CD4-positive, alpha-beta T cell (primary cell): ENCODE data around the gene ARHGEF10L. TPM values are rescaled to one million over a fixed set of nuclear protein-coding genes. Genes with fewer than 3 reads are reported as not detected.

Source experiments
- ATAC-seq: fragments of 200-7000 bp; cut with Tn5 transposase; one replicate; pipeline ENCODE4 v1.10.0; 2022; ENCODE audit warnings: mild to moderate bottlenecking; ENCODE audit not compliant: poor library complexity
- CTCF ChIA-PET: fragments of 350-600 bp; sonication (Branson Sonifier 250); formaldehyde crosslinking; loops from one replicate; lab custom pipeline; 2021; ENCODE audit warnings: antibody characterized with exemption, inconsistent platforms; lab: Charles Lee
- POLR2A ChIA-PET: fragments of 350-600 bp; sonication (Branson Sonifier 250); formaldehyde crosslinking; loops from one replicate; lab custom pipeline; 2021; ENCODE audit warnings: antibody characterized with exemption, inconsistent platforms; lab: Charles Lee
- DNase-seq, 14 experiments: peaks; one replicate each; pipeline ENCODE4 v3.0.0-alpha.2; 2013 to 2020; ENCODE audit warnings: mixed read lengths in 2 of 14
- H3K27ac ChIP-seq, 2 donors: one replicate each; pipeline versions ENCODE4 v1.5.1 to v1.7.0; 2013; ENCODE audit warnings: low read length in 2 of 2, low read depth in 1 of 2, mild to moderate bottlenecking in 1 of 2
- H3K27me3 ChIP-seq, 2 experiments: 1 replicate in 1 of 2; 2 replicates in 1 of 2; pipeline versions ENCODE4 v1.6.1 to v1.7.0; 2013; ENCODE audit warnings: low read length in 2 of 2, control low read depth in 1 of 2, mild to moderate bottlenecking in 1 of 2, moderate library complexity in 1 of 2; ENCODE audit not compliant: insufficient read depth in 2 of 2, control insufficient read depth in 1 of 2
- H3K36me3 ChIP-seq: one replicate; pipeline ENCODE4 v1.6.1; 2013; ENCODE audit warnings: low read length, control low read depth; ENCODE audit not compliant: insufficient read depth
- H3K4me1 ChIP-seq: one replicate; pipeline ENCODE4 v1.6.1; 2013; ENCODE audit warnings: low read length, control low read depth; ENCODE audit not compliant: insufficient read depth
- H3K4me3 ChIP-seq: one replicate; pipeline ENCODE4 v1.5.1; 2013; ENCODE audit warnings: mild to moderate bottlenecking, low read length, moderate library complexity
- H3K9me3 ChIP-seq, 2 experiments: 1 replicate in 1 of 2; 2 replicates in 1 of 2; pipeline versions ENCODE4 v1.6.1 to v1.7.0; 2013; ENCODE audit warnings: low read length in 2 of 2, mild to moderate bottlenecking in 2 of 2, control low read depth in 1 of 2, moderate library complexity in 1 of 2; ENCODE audit not compliant: control insufficient read depth in 1 of 2, insufficient read depth in 1 of 2
- H3K27ac Mint-ChIP-seq: one replicate; pipeline ENCODE4 v1.8.0; 2020; ENCODE audit warnings: mixed read lengths
- H3K27me3 Mint-ChIP-seq: one replicate; pipeline ENCODE4 v1.8.0; 2021; ENCODE audit warnings: mixed read lengths
- H3K36me3 Mint-ChIP-seq: one replicate; pipeline ENCODE4 v1.8.0; 2021; ENCODE audit warnings: low read depth, mixed read lengths
- H3K4me1 Mint-ChIP-seq: one replicate; pipeline ENCODE4 v1.8.0; 2021; ENCODE audit warnings: low read depth, mixed read lengths
- H3K4me3 Mint-ChIP-seq: one replicate; pipeline ENCODE4 v1.8.0; 2020; ENCODE audit warnings: mild to moderate bottlenecking, mixed read lengths
- H3K9me3 Mint-ChIP-seq: one replicate; pipeline ENCODE4 v1.8.0; 2020; ENCODE audit warnings: mixed read lengths
- CTCF ChIP-seq: fragments of 200-600 bp; IDR thresholded peaks from one replicate; pipeline ENCODE4 v1.8.0; 2022; ENCODE audit warnings: antibody characterized with exemption, mild to moderate bottlenecking
- intact Hi-C, 2 experiments: fragments of 100-400 bp; cut with DNase I in 1 of 2; cut with micrococcal nuclease in 1 of 2; formaldehyde crosslinking; loops; one replicate each; pipeline versions ENCODE4 v1.15.1 to v1.9.0; 2023 to 2025; cut with DNase I, micrococcal nuclease
- total RNA-seq, 174 experiments: library from RNA in 2 of 174; stranded (reverse) in 2 of 174; gene quantifications; one replicate each; pipeline ENCODE4 v1.2.3 and lab custom pipeline; 2021 to 2026

Gene ARHGEF10L
- total RNA-seq, 2 experiments from 2014 or later = 0.11 to 0.22 TPM

GRCh38 chr1:17662786-17663185 lies 123.3 kb downstream of the ARHGEF10L start:
- H3K4me1 ChIP-seq = no peaks in the 10 kb centered on the region
- Mint-ChIP-seq H3K27me3 (no peaks in the 10 kb centered on the region), H3K9me3 (no peaks in the 10 kb centered on the region), H3K36me3 (no peaks in the 10 kb centered on the region), H3K4me3 (no peak overlapping the region), H3K27ac (no peak overlapping the region), H3K4me1 (no peaks in the 10 kb centered on the region)
- H3K36me3 ChIP-seq = no peaks in the 10 kb centered on the region
- TF ChIP-seq CTCF = no peak
- H3K9me3 ChIP-seq = no peaks in the 10 kb centered on the region
- ATAC-seq (no peak), DNase-seq (no peak)
- H3K27ac ChIP-seq = no peak overlapping the region
- POLR2A ChIA-PET = no interaction called here
- H3K4me3 ChIP-seq = no peak overlapping the region
- no peaks in the 10 kb centered on the region for H3K27me3 ChIP-seq
- intact Hi-C loops = loop anchor here in 1 of 2 experiments (2.0 to 5.0 kb wide), 3 partner anchors 438 to 920 kb away; no protein-coding TSS in a partner anchor
- CTCF ChIA-PET = no interaction called here

GRCh38 chr1:17663646-17664045 lies 124.1 kb downstream of the ARHGEF10L start:
- Histone ChIP-seq H3K4me3 (no peak overlapping the region), H3K27me3 (no peaks in the 10 kb centered on the region), H3K27ac (no peak overlapping the region), H3K9me3 (no peaks in the 10 kb centered on the region), H3K36me3 (no peaks in the 10 kb centered on the region), H3K4me1 (no peaks in the 10 kb centered on the region)
- Mint-ChIP-seq H3K27me3 (no peaks in the 10 kb centered on the region), H3K27ac (no peak overlapping the region), H3K9me3 (no peaks in the 10 kb centered on the region), H3K4me3 (no peak overlapping the region), H3K36me3 (no peaks in the 10 kb centered on the region), H3K4me1 (no peaks in the 10 kb centered on the region)
- intact Hi-C loops = loop anchor here in 1 of 2 experiments (2.0 to 5.0 kb wide), 3 partner anchors 437 to 919 kb away; no protein-coding TSS in a partner anchor
- ATAC-seq (no peak), DNase-seq (no peak)
- TF ChIP-seq CTCF = no peak
- CTCF ChIA-PET = no interaction called here
- POLR2A ChIA-PET = no interaction called here

- no peak overlapping the region for H3K27ac Mint-ChIP-seq
- Histone ChIP-seq H3K36me3 (no peaks in the 10 kb centered on the region), H3K4me3 (no peak overlapping the region), H3K27ac (no peak overlapping the region), H3K27me3 (no peaks in the 10 kb centered on the region), H3K4me1 (no peaks in the 10 kb centered on the region), H3K9me3 (no peaks in the 10 kb centered on the region)
- ATAC-seq (no peak), DNase-seq (no peak)
- H3K4me3 Mint-ChIP-seq = no peak overlapping the region
- H3K9me3 Mint-ChIP-seq = no peaks in the 10 kb centered on the region
- POLR2A ChIA-PET = no interaction called here
- CTCF ChIA-PET = no interaction called here
- TF ChIP-seq CTCF = no peak
- no peaks in the 10 kb centered on the region for H3K4me1 Mint-ChIP-seq
- no peaks in the 10 kb centered on the region for H3K27me3 Mint-ChIP-seq
- H3K36me3 Mint-ChIP-seq = no peaks in the 10 kb centered on the region
- intact Hi-C loops = loop anchor here in 1 of 2 experiments (5.0 kb wide), 2 partner anchors 638 to 918 kb away; no protein-coding TSS in a partner anchor
These were observed 124.8 kb downstream of the ARHGEF10L start for GRCh38 chr1:17664322-17664721.
